Neuronal stem cell (in vitro differentiated cells): ENCODE results near the gene LAYN.

Source experiments
- DNase-seq: peaks from one replicate; pipeline ENCODE4 v3.0.0-alpha.2; 2013; ENCODE audit warnings: low spot score
- H2AFZ ChIP-seq: one replicate; pipeline ENCODE4 v1.6.1; 2013; ENCODE audit warnings: mild to moderate bottlenecking, low read length, inconsistent platforms
- H2AK5ac ChIP-seq: 2 replicates; pipeline ENCODE4 v1.6.1; 2013; ENCODE audit warnings: low read depth, mild to moderate bottlenecking, inconsistent platforms, low read length, moderate library complexity, mixed read lengths
- H2BK120ac ChIP-seq: 2 replicates; pipeline ENCODE4 v1.6.1; 2013; ENCODE audit warnings: low read depth, mild to moderate bottlenecking, inconsistent platforms, low read length, moderate library complexity, mixed read lengths
- H2BK12ac ChIP-seq: one replicate; pipeline ENCODE4 v1.6.1; 2013; ENCODE audit warnings: low read length, inconsistent platforms
- H2BK15ac ChIP-seq: 2 replicates; pipeline ENCODE4 v1.6.1; 2013; ENCODE audit warnings: mild to moderate bottlenecking, low read length, inconsistent platforms, mixed read lengths
- H2BK5ac ChIP-seq: one replicate; pipeline ENCODE4 v1.6.1; 2013; ENCODE audit warnings: inconsistent platforms, mild to moderate bottlenecking, low read length, moderate library complexity
- H3K14ac ChIP-seq: one replicate; pipeline ENCODE4 v1.6.1; 2013; ENCODE audit warnings: low read length, inconsistent platforms
- H3K18ac ChIP-seq: 2 replicates; pipeline ENCODE4 v1.6.1; 2013; ENCODE audit warnings: low read length, inconsistent platforms
- H3K23ac ChIP-seq: 2 replicates; pipeline ENCODE4 v1.6.1; 2013; ENCODE audit warnings: low read depth, mild to moderate bottlenecking, mixed read lengths, low read length, inconsistent platforms; ENCODE audit not compliant: poor library complexity
- H3K27ac ChIP-seq: replicated peaks from 3 replicates; pipeline ENCODE4 v1.5.1; 2013; ENCODE audit warnings: low read length, inconsistent platforms
- H3K27me3 ChIP-seq, 3 experiments: 2 replicates each; pipeline ENCODE4 v1.6.1; 2013; ENCODE audit warnings: low read length in 3 of 3, mild to moderate bottlenecking in 2 of 3, inconsistent platforms in 1 of 3, low read depth in 1 of 3, mixed read lengths in 1 of 3, moderate library complexity in 1 of 3; ENCODE audit not compliant: control insufficient read depth in 3 of 3, insufficient read depth in 3 of 3
- H3K36me3 ChIP-seq, 2 donors: replicated peaks in 1 of 2; 2 replicates each; pipeline ENCODE4 v1.6.1; 2013; ENCODE audit warnings: low read length in 2 of 2; ENCODE audit not compliant: control insufficient read depth in 2 of 2, insufficient read depth in 2 of 2
- H3K4ac ChIP-seq: 2 replicates; pipeline ENCODE4 v1.6.1; 2013; ENCODE audit warnings: inconsistent platforms, mild to moderate bottlenecking, low read length, moderate library complexity
- H3K4me1 ChIP-seq, 2 donors: 1 replicate in 1 of 2; 2 replicates in 1 of 2; pipeline ENCODE4 v1.6.1; 2013; ENCODE audit warnings: low read length in 2 of 2, low read depth in 1 of 2; ENCODE audit not compliant: control insufficient read depth in 2 of 2, insufficient read depth in 1 of 2
- H3K4me2 ChIP-seq: one replicate; pipeline ENCODE4 v1.6.1; 2013; ENCODE audit warnings: mild to moderate bottlenecking, low read length, inconsistent platforms; ENCODE audit not compliant: insufficient read depth, poor library complexity, severe bottlenecking
- H3K4me3 ChIP-seq, 2 donors: 2 replicates each; pipeline ENCODE4 v1.5.1; 2013; ENCODE audit warnings: low read length in 2 of 2, mild to moderate bottlenecking in 2 of 2, inconsistent platforms in 1 of 2, moderate library complexity in 1 of 2
- H3K79me1 ChIP-seq: one replicate; pipeline ENCODE4 v1.6.1; 2013; ENCODE audit warnings: low read depth, mild to moderate bottlenecking, inconsistent platforms, low read length, moderate library complexity
- H3K9ac ChIP-seq: one replicate; pipeline ENCODE4 v1.6.1; 2013; ENCODE audit warnings: mild to moderate bottlenecking, low read depth, low read length, inconsistent platforms; ENCODE audit not compliant: poor library complexity
- H3K9me3 ChIP-seq, 2 donors: replicated peaks in 1 of 2; 2 replicates each; pipeline versions ENCODE3 to v1.6.1; 2013; ENCODE audit warnings: low read length in 2 of 2, mild to moderate bottlenecking in 2 of 2, inconsistent platforms in 1 of 2, low read depth in 1 of 2, mixed read lengths in 1 of 2, moderate library complexity in 1 of 2; ENCODE audit not compliant: control insufficient read depth in 2 of 2, insufficient read depth in 1 of 2
- H4K8ac ChIP-seq: one replicate; pipeline ENCODE4 v1.6.1; 2013; ENCODE audit warnings: low read depth, mild to moderate bottlenecking, inconsistent platforms, low read length, moderate library complexity
- H4K91ac ChIP-seq: one replicate; pipeline ENCODE4 v1.6.1; 2013; ENCODE audit warnings: low read length, low read depth, mild to moderate bottlenecking, inconsistent platforms; ENCODE audit not compliant: poor library complexity
- WGBS, 2 donors: extraction: QIAGEN DNeasy Blood & Tissue Kit; methylation state at CpG; one replicate each; pipeline ENCODE4 v1.1.7; 2013; ENCODE audit warnings: missing lambda C conversion rate in 2 of 2, mixed read lengths in 1 of 2; ENCODE audit not compliant: insufficient read length in 2 of 2, insufficient replicate concordance in 1 of 2; ENCODE audit errors: extremely low coverage in 2 of 2; 5-methylcytosine and 5-hydroxymethylcytosine counted together

Gene LAYN

DNA sequence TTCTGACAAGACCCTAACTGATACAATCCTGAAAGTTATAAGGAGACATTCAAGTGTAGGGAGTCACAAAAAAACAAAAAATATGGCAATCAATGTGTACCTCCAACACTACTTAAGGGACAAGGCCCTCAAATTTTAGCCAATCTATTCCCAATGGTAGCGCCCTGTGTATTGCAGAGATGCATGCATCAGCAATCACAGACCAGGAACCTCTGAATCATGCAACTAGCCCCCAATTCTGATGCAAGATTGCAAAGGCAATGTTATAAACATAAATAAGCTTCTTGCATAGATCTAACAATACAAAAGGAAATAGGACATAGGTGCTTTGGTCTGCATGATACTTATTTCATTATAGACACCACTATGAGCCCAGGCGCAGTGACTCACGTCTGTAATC lies 32.1 kb downstream of the LAYN start:
- Histone ChIP-seq H3K4me3 (no peak overlapping the region), H3K9me3 (no peaks in the 10 kb centered on the region), H3K4ac (no peak overlapping the region), H4K91ac (no peak overlapping the region), H3K14ac (no peak overlapping the region), H3K36me3 (no peaks in the 10 kb centered on the region), H4K8ac (no peak overlapping the region), H3K79me1 (no peaks in the 10 kb centered on the region), H2BK15ac (no peak overlapping the region), H2BK5ac (no peak overlapping the region), H3K23ac (no peak overlapping the region), H3K4me2 (no peak overlapping the region), H3K18ac (no peak overlapping the region), H3K27me3 (peaks cover 0 to 7% (median 0%) of the 10 kb centered on the region in 3 experiments), H3K27ac (no peak overlapping the region), H3K9ac (no peak overlapping the region), H3K4me1 (peaks cover 3 to 5% of the 10 kb centered on the region in 2 donors), H2BK12ac (no peak overlapping the region), H2BK120ac (no peak overlapping the region), H2AFZ (no peak overlapping the region), H2AK5ac (no peak overlapping the region)
- no CpG with 5 or more reads among the region's 3 CpGs for WGBS, 2 donors
- DNase-seq, result no peak

GRCh38 chr11:111573821-111574249 lies 33.3 kb downstream of the LAYN start:
- DNase-seq, result no peak
- Histone ChIP-seq H2AFZ (no peak overlapping the region), H2AK5ac (no peak overlapping the region), H3K9ac (no peak overlapping the region), H3K36me3 (no peaks in the 10 kb centered on the region), H4K8ac (no peak overlapping the region), H3K18ac (no peak overlapping the region), H3K4me3 (no peak overlapping the region), H3K9me3 (no peaks in the 10 kb centered on the region), H2BK15ac (no peak overlapping the region), H3K4me1 (peaks cover 3 to 5% of the 10 kb centered on the region in 2 donors), H3K4ac (no peak overlapping the region), H2BK12ac (no peak overlapping the region), H3K23ac (no peak overlapping the region), H3K27ac (no peak overlapping the region), H3K79me1 (no peaks in the 10 kb centered on the region), H4K91ac (no peak overlapping the region), H2BK5ac (no peak overlapping the region), H3K27me3 (peaks cover 0 to 7% (median 0%) of the 10 kb centered on the region in 3 experiments), H3K14ac (no peak overlapping the region), H2BK120ac (no peak overlapping the region), H3K4me2 (no peak overlapping the region)
- no CpG with 5 or more reads among the region's 4 CpGs for WGBS, 2 donors

- Histone ChIP-seq H3K14ac (no peak overlapping the region), H3K18ac (no peak overlapping the region), H3K23ac (no peak overlapping the region), H3K27ac (no peak overlapping the region), H2BK5ac (no peak overlapping the region), H3K79me1 (no peaks in the 10 kb centered on the region), H2AK5ac (no peak overlapping the region), H4K91ac (no peak overlapping the region), H2AFZ (no peak overlapping the region), H3K36me3 (no peaks in the 10 kb centered on the region), H3K4ac (no peak overlapping the region), H3K4me1 (peaks cover 3 to 5% of the 10 kb centered on the region in 2 donors), H3K27me3 (peaks cover 0 to 7% (median 0%) of the 10 kb centered on the region in 3 experiments), H2BK120ac (no peak overlapping the region), H3K9me3 (no peaks in the 10 kb centered on the region), H4K8ac (no peak overlapping the region), H3K4me2 (no peak overlapping the region), H3K9ac (no peak overlapping the region), H2BK15ac (no peak overlapping the region), H3K4me3 (no peak overlapping the region), H2BK12ac (no peak overlapping the region)
- DNase-seq, result no peak
- no CpG with 5 or more reads among the region's 7 CpGs for WGBS, 2 donors
Observed at GRCh38 chr11:111574373-111575225, 34.1 kb downstream of the LAYN start.

DNA sequence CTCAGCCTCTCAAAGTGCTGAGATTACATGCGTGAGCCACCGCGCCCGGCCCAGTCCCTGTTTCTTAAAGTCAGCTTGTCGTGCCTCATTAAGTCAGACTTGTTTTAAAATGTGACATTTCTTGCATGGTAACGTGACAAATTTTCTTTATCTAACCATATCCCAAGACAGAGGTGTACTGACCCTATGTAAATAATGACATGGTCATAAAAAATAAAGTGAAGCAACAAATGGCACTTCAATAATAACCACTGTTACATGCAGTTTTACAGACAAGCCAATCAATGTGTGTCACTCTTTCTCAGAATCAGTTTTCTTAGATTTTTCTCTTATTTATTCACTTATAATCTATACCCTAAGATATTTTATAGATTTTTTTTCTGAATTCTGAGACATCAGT lies 35.2 kb downstream of the LAYN start:
- H3K9me3 ChIP-seq, result no peaks in the 10 kb centered on the region
- H3K27me3 ChIP-seq, result peaks cover 0 to 11% (median 0%) of the 10 kb centered on the region in 3 experiments
- WGBS, 2 donors, result no CpG with 5 or more reads among the region's 6 CpGs
- no peak overlapping the region for H3K4me2 ChIP-seq
- H3K18ac ChIP-seq, result no peak overlapping the region
- H2BK15ac ChIP-seq, result no peak overlapping the region
- no peak overlapping the region for H2BK12ac ChIP-seq
- H4K91ac ChIP-seq, result no peak overlapping the region
- H4K8ac ChIP-seq, result no peak overlapping the region
- H3K4me1 ChIP-seq, result no peaks in the 10 kb centered on the region
- H3K4ac ChIP-seq, result no peak overlapping the region
- no peak overlapping the region for H2AK5ac ChIP-seq
- H3K9ac ChIP-seq, result no peak overlapping the region
- no peak overlapping the region for H3K4me3 ChIP-seq
- H3K79me1 ChIP-seq, result no peaks in the 10 kb centered on the region
- H3K27ac ChIP-seq, result no peak overlapping the region
- no peak overlapping the region for H2BK5ac ChIP-seq
- H3K23ac ChIP-seq, result no peak overlapping the region
- no peak for DNase-seq
- no peak overlapping the region for H3K14ac ChIP-seq
- H2AFZ ChIP-seq, result no peak overlapping the region
- no peaks in the 10 kb centered on the region for H3K36me3 ChIP-seq
- H2BK120ac ChIP-seq, result no peak overlapping the region
